ENCODE results near the gene ZC3H7B.

The ZC3H7B gene

DNA sequence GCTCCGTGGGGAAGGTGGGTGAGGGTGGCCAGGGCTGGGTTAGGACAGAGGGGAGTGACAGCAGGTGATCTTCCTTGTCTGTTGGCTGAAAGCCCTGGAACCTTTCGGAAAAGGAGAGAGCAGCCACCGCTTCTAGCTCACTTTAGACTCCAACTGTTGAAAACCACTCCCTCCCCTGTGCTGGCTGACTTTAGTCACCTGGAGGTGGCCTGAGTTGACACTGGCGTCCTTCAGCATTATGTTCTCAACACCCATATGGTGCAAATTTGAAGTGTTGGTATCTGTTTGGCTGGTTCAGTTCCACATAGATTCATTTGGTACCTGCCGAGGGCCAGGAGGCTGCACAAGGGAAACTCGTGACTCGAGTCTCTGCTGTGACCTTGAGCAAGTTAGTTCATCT, 28.8 kb downstream of the ZC3H7B start:
- no peak for DNase-seq (ENCODE audit: low read depth, low spot score)

DNA sequence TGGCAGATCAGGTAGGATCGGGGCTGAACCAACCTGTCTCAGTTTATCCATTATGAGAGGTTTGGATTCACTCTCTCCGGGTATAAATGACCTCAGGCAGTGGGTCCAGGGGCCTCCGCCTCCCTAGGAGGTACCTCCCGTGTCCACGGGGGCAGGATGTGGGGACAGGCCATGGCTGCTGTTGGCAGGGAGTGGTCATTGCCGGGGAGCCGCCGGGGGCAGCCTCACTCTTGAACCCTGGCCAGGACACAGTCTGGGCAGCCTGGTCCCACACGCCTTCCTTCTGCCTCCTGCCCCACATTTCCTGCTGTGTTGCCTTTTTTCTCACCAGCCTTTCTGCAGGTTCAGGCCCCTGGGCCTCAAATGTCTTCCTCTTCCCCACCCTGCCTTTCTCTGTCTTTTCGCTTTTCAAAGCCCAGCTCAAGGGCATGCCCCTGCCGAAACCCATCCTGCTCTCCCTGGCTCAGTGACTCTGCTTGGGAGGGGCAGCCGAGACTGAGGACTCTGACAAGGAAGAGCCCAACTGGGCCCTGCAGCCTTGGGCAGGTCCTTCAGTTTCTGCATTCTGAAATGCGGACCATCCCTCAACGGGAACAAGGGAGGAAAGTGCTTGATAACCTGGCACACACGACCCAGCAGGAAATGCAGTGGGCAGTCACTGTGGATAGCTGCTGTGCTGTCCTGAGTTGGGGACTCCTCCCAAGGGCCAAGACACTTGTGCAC, 31.1 kb downstream of the ZC3H7B start:
- DNase-seq (ENCODE audit: low read depth, low spot score) = no peak

DNA sequence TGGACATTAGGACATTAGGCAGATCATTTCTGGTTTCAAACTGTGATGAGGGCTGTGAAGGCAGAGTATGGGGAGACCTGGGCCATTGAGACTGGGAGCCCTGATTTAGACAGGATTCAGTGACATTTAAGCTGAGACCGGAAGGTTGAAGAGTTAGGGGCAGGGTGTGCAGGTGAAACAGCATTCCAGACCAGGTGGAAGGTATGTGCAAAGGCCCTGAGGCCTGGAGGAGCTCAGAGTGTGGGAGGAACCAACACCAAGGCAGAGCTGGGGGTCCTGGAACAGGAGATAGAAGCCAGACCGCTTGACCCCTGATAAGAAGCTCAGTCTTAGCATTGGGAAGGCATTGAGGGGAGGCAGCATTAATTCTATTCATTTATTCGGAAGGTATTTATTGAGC, 32.5 kb downstream of the ZC3H7B start:
- DNase-seq (ENCODE audit: low read depth, low spot score) = no peak

DNA sequence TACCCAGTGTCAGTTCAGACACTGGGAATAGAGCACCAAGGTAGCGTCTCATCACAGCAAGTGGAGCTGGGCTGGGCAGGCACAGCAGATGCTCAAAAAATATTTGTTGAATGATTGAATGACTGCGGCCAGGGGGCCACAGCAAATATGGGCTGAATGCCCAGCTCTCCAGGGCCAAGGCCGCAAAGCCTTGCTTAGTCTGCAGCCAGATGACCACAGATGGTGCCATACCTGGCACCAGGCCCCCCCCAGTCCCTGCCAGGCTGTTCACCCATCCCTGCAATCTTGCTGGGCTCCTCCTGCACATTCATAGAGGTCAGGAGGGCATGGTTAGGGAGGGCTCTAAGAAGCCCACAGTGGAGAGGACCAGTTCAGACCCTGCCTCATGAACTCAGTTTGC, 32.9 kb downstream of the ZC3H7B start:
- DNase-seq (ENCODE audit: low read depth, low spot score) = no peak

DNA sequence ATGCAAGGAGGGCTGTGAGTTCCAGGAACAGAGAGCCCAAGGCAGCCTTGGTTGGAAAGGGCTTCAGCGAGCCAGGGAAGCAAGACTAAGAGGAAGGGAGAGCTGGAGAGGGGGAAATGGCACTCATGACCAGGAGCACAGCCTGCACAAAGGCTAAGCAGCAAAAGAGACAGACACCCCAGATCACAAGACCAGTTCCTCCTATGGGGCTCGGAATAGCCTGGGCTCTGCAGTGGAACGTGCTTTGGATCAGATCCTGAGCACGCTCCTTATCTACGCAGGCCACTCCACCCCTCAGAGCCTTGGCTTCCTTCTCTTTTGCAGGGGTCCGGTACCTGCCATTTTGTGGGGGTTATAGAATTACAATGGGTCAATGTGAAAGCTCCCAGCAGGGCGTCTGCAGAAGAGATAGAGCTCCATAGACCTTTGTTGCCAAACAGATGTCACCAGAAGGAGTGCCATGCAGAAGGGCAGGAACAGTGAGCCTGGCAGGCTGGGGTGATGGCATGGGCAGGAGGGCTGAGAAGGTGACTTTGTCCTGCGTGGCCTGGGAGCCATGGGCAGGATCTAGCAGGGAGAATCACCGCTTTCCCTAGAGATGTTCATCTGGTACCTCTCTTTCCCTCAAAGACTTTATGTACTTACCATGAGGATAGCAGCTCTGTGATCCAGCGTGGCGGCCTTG, 33.8 kb downstream of the ZC3H7B start:
- DNase-seq (ENCODE audit: low read depth, low spot score) = no peak

DNA sequence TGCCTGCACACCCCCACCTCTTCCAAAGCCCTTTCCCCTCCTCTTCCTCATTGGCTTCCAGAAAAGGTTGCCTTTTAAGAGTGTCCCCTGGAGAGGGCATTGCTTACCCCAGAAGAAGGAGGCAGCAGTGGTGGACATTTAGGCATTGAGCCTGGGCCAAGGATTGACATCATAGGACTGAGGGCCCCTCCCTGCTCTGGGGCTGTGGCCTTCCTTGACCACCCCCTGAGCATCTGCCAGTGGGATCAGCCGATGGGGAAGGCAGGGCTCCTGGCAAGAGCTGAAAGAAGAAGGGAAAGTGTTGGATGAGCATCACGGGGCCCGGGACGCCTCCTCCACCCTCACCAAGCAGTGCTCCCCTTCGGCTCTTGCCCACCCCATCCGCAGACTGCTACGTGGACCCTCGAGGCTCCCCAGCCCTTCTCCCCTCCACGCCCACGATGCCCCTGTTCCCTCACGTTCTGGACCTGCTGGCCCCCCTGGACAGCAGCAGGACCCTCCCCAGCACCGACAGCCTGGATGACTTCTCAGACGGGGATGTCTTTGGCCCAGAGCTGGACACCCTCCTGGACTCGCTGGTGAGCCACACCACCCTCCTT, 37.4 kb downstream of the ZC3H7B start:
- DNase-seq (ENCODE audit: low read depth, low spot score) = no peak

DNA sequence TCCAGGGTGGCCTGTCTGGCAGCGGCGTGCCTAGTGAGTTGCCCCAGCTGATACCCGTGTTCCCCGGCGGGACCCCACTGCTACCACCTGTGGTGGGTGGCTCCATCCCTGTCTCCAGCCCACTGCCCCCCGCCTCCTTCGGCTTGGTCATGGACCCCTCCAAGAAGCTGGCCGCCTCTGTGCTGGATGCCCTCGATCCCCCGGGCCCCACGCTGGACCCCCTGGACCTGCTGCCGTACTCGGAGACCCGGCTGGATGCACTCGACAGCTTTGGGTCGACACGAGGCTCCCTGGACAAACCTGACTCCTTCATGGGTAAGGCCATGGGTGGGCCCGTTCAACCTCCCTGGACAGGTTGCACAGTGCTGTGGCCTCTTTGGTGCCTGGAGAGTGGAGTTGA, 38.5 kb downstream of the ZC3H7B start:
- no peak for DNase-seq (ENCODE audit: low read depth, low spot score)

DNA sequence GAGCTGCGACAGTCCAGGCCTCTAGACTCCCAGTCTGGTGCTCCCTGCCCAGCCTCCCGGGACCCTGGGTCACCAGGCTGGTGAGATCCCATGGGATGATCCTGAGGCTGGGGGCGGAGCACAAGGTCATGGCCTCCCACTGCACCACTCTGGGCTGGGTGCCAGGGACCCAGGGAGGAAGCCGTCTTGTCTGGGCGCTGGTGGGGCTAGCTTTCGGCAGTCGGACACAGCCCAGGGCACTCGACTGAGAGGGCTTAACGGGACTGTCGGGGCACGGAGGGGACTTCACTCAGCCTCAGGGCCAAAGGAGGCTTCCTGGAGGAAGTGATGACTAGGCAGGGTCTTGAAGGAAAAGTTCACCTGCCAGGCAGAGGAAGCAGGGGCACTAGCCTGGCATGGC, 39.0 kb downstream of the ZC3H7B start:
- no peak for DNase-seq (ENCODE audit: low read depth, low spot score)

DNA sequence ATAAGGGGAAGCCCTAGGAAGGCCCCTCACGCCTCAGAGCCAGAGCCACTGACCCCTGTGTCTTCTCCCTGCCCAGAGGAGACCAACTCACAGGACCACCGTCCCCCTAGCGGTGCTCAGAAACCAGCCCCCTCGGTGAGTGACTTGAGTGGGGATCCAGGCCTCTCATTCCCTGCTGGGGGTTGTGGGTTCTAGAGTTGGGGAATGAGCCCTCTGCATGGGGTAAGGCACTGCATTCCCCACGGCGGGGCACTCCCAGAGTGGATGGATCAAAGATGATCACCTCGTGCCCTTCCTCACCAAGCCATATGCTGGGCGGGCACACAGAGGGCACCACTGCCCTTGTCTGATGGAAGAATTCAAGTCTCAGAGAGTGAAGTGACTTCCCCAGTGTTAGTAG, 39.7 kb downstream of the ZC3H7B start:
- DNase-seq (ENCODE audit: low read depth, low spot score) = no peak

DNA sequence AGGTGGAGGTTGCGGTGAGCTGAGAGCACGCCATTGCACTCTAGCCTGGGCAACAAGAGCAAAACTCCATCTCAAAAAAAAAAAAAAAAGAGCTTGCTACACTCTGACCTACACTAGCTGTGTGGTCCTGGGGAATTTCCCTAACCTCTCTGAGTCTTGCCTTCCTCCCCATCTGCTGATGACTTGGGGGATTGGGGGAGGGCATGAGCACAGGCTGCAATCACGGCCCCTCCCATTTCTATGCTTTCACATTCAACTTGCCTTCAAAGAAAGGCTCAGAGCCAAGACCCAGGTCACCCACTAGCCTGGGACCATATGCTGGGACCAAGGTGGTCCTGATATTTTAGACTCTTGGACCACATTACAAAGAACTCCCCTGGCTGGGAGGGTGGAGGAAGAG, 40.7 kb downstream of the ZC3H7B start:
- no peak for DNase-seq (ENCODE audit: low read depth, low spot score)

DNA sequence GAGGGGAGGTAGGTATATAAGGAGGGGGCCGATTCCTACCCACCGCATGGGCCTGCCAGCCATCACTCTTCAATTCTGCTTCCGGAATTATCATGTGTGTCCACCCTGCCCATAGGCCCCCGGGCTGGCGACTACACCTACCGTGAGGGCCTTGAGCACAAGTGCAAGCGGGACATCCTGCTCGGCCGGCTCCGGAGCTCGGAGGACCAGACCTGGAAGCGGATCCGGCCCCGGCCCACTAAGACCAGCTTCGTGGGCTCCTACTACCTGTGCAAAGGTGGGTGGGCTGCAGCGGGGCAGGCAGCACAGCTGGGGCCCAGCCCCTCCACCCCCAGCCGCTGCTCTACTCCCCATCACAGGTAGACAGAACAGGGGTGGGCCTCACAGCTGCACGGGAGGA, 42.0 kb downstream of the ZC3H7B start:
- DNase-seq (ENCODE audit: low read depth, low spot score) = no peak

DNA sequence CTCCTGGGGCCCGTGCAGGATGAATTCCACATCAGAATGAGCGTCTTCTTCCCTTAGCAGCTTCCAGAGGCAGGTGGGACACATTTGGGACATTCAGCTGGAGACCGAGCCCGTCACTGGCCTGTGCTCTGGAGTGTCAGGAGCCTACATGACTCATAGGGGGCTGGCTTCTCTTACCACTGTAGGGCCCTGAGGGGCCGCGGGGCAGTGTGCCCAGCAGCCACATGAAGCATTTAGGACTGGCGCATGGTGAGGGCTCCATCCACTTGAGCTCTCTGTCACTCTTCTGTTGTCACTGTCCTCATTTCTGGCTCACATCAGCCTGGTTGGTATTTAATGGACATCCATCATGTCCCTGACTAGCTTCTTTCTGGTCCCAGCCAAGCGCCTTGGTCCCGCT, 42.4 kb downstream of the ZC3H7B start:
- no peak for DNase-seq (ENCODE audit: low read depth, low spot score)

DNA sequence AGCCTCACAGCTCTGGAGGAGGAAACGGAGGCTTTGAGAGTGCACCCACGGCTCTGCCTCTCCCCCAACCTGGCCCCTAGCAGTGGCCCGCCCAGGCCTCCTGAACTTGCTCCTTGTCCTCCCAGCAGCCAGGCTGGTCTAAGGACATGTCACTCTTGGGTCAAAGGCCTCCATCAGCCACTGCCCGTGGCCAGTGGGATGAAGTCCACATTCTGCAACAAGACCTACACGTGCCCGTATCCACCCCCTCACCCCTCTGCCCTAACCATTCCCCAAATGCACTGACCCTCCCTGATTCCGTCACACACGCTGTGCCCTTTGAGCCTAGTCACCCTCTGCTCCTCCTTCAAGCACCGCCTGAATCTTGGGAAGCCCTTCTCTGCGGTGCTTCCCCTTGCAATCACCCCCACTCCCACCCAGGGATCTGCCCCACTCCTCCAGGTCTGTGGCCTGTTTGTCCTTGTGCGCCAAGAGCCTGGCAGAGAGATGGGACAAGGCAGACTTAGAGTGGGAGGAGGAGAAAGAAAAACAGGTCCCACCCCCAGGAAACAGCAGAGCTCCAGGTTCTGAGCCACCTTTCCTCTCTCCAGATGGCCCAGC, 43.0 kb downstream of the ZC3H7B start:
- DNase-seq (ENCODE audit: low read depth, low spot score) = no peak

DNA sequence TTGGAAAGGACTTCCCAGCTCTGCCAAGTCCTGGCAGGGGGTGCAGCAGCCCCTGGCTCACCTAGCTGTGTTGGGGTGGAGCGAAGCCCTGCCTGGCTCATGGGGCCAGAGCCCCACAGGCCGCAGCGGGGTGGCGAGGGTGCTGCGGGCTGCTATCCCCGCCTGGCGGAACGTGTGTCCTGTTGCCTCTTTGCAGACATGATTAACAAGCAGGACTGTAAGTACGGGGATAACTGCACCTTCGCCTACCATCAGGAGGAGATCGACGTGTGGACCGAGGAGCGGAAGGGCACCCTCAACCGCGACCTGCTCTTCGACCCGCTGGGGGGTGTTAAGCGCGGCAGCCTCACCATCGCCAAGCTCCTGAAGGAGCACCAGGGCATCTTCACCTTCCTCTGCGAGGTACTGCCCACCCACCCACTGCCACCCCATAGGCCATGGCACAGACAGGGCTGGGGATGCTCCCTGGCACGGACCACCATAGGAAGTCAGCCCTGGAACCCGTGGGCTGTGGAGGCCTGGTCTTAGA, 44.5 kb downstream of the ZC3H7B start:
- DNase-seq (ENCODE audit: low read depth, low spot score) = no peak

DNA sequence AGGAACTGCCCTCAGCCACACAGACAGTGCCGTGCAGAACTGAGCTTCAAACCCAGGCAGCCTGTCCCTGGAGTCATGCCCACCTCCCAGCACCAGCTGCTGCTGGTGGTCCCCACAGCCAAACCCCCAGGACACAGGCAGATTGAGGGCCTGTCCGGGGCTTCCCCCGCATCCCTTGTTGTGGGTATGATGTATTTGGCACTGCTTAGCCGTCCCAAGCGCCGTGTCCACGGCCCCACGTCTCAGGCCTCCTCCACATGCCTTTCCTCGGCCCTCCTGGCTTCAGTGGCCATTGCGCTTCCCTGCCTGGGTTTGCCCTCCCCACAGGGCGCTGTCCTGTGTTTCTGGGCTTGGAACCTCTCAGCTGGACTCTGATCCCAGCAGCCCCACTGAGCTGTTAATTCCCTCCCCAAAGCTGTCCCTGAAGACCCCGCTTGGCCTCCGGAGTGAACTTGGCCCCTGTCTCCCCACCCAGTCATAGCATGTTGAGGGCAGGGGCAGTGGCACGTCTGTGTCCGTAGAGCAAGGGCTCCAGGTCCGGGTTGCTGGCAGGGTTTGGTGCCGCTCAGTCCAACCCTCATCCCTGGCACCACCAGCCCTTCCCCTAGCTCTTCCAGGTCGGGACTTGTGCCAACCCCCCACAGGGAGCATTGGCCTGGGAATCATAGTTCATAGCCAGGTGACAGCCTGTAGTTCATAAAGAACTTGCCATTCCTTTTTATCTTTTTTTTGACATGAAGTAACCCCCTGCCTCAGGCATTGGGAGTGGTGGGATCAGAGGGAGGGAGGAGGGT, 45.9 kb downstream of the ZC3H7B start:
- no peak for DNase-seq (ENCODE audit: low read depth, low spot score)

DNA sequence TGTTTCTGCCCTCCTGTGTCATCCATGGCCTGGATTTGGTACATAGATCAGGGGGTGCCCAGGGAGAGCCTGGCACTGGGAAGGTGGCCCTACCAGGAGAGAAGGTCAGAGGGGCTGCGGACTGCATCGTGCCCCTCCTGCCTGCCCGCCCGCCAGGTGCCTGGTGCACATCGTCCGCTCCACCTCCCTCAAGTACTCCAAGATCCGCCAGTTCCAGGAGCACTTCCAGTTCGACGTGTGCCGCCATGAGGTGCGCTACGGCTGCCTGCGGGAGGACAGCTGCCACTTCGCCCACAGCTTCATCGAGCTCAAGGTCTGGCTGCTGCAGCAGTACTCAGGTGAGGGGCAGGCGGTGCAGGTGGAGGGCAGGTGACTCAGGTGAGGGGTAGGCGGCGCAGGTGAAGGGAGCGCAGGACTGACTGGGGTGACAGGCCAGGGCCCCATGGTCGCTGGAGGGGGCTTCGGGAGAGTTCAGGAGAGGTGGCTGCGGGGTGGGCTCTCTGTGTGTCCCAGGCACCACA, 47.7 kb downstream of the ZC3H7B start:
- DNase-seq (ENCODE audit: low read depth, low spot score) = no peak

DNA sequence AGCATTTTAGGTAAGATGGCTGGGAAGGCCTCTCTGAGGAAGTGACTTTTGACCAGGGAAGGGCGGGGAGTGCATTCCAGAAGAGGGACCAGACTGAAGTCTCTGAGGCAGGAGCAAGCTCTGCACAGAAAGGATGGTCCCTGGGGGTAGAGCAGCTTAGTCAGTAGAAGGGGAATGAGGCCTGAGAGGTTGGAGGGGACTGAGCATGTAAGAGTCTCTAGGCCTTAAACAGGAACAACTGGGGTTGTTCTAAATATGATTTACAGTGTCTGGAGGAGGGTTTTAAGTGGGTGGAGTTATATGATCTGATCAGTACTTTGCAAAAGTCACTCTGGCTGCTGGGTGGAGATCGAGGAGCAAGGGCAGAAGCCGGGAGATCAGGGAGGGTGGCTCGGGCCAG, 48.8 kb downstream of the ZC3H7B start:
- no peak for DNase-seq (ENCODE audit: low read depth, low spot score)

DNA sequence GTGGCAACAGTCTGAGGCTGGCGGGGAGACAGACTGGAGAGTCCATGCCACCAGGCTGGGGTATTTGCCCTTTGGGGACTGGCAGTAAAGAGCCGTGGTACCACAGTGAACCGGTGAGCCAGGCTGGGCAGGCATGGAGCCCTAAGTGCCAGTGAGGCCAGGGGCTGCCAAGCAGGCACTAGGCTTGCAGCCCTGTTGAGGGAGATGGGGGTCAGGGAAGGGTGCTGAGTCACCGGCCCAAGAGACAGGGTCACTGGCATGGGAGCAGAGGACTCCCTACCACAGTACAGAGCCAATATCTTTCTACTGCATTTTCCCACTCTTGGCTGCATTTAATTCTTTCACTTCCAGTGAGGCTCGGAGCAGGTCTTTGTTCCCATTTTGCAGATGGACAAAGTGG, 49.7 kb downstream of the ZC3H7B start:
- DNase-seq (ENCODE audit: low read depth, low spot score) = no peak

DNA sequence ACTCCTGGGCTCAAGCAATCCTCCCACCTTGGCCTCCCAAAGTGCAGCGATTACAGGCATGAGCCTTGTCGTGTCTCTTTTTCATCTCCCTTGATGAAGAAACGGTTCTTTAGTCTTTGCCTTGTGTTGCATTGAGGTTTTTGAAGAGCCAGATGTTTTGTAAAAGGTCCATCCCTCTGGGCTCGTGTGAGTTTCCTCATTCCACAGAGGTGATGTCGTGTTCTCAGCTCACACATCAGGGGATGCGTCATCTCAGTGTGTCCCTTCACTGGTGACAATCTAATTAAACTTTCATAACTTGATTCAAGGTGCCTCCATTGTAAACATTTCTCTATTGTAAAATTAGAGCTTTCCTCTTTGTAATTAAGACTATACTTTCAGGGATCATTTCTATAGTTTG, 50.7 kb downstream of the ZC3H7B start:
- DNase-seq (ENCODE audit: low read depth, low spot score) = no peak

DNA sequence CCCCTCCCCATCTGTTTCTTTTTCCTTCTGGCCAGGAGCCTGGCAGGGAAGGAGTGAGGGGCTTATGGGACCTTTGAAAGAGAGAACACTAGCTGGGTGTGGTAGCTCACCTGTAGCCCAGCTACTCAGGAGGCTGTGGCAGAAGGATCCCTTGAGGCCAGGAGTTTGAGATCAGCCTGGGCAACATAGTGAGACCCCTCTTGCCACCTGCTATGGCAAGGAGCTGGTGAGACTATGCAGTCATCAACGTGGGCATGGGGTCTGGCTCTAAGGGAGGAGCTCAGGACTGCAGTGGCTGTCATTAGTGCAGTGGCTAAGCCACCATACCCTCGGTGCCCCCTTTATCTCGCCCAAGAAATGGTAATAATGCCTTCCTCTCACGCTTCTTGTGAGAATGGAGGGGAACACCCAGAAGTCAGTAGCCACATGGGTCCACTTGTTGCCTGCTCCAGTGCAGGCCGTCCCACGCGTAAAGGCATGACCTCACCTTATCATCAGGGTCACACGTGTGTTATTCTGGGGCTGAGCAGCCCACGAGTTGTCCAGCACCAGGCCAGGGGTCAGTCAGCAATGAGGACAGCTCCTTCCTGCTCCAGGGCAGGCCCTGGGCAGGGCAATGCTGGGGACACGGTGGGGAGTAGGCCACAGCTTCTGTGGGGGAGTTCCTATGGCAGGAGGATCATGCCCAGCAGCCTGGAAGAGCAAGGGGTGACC, 52.7 kb downstream of the ZC3H7B start:
- DNase-seq (ENCODE audit: low read depth, low spot score) = no peak

DNA sequence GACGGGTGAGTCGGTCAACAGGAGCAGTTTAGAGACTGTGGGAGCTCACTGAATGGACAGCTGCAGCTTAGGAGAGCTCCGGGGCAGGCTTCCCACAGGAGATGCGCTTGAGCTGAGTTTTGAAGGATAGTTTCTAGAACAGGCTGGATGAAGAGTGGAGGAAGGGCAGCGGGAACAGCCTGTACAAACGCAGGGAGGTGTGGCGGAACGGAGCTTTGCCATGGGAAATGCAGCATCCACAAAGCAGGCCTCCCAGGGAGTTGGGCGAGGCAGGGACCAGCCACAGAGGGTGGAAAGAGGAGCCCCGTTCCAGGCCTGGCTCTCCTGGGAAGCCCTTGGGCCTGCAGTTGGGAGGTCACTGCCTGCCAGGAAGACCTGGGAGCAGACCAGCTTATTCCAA, 53.7 kb downstream of the ZC3H7B start:
- no peak for DNase-seq (ENCODE audit: low read depth, low spot score)

All from iPS DF 19.7 (cell line).